GM23248 (cell line): ENCODE data around the gene KRT24.

ENCODE experiments used
- EZH2 ChIP-seq: fragments of 200-600 bp; sonication (generic); IDR thresholded peaks from 2 replicates; pipeline ENCODE4 v1.6.1; 2018; ENCODE audit warnings: antibody characterized with exemption, mild to moderate bottlenecking; ENCODE audit not compliant: insufficient read depth, poor library complexity, severe bottlenecking
- EZH2phosphoT487 ChIP-seq: fragments of 200-600 bp; sonication (generic); IDR thresholded peaks from 2 replicates; pipeline ENCODE4 v1.6.1; 2018; ENCODE audit warnings: antibody characterized with exemption, moderate library complexity, mild to moderate bottlenecking, low read depth; ENCODE audit not compliant: insufficient read depth

DNA sequence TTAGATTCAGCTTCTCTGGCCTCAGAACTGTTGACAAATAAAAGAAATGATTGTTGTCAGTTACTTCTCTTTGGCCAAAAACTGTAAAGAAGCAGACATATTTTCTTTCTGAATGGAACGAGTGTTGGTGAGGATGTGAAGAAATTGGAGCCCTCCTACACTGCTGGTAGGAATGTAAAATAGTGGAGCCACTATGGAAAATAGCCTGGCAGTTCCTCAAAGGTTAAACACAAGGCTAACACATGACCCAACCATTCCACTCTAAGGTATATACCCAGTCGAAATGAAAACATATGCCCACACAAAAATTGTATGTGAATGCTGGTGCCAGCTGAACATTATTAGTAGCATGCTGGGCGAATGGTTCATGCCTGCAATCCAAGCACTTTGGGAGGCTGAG lies 14.2 kb upstream of the KRT24 start:
- TF ChIP-seq EZH2phosphoT487 (no peak), EZH2 (no peak)
